Neural progenitor cell (in vitro differentiated cells): ENCODE measurements around the gene CAMKMT.

Experiments used
- CTCF ChIP-seq: fragments of 200-600 bp; sonication (generic); IDR thresholded peaks from 2 replicates; pipeline ENCODE4 v1.5.1; 2017; ENCODE audit warnings: antibody characterized with exemption, mild to moderate bottlenecking
- EZH2 ChIP-seq: fragments of 200-600 bp; sonication (generic); IDR thresholded peaks from 2 replicates; pipeline ENCODE4 v1.6.1; 2017; ENCODE audit warnings: antibody characterized with exemption, mild to moderate bottlenecking, moderate library complexity
- EZH2phosphoT487 ChIP-seq: fragments of 200-600 bp; sonication (generic); IDR thresholded peaks from 2 replicates; pipeline ENCODE4 v1.6.1; 2017; ENCODE audit warnings: antibody characterized with exemption

DNA sequence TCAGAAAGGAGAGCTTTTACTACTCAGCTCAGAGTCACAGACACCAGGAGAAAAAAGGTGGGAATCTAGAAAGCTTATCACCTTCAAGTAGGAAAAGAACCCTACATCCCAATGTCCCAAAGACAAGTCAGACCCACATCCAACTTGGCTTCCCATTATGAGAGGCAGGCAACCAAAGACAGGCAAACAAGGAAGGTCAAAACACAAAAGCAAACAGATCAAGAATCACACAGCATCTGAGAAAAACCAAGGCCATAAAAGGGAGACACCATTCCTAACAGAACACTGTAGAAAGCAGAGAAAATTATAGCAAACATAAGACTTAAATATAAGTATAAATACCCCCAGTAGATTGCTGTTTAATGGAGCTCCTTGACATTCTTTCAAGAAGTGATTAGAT is 45.8 kb upstream of the CAMKMT start:
- no peak for TF ChIP-seq CTCF
- TF ChIP-seq EZH2 = no peak
- TF ChIP-seq EZH2phosphoT487 = no peak
